ENCODE data around the gene E2F1.

Gene E2F1

GRCh38 chr20:33686100-33686983 is at the start of gene E2F1:
Gene E2F1, minus strand, starts transcription at chr20:33686385. Its CDS starts 121 bp downstream, at chr20:33686264.
- DNase-seq: peak; percentile 90

- peak; percentile 73 for DNase-seq
Measured at GRCh38 chr20:33733654-33734576, 47.7 kb upstream of the E2F1 start.

- DNase-seq: no peak
Measured at GRCh38 chr20:33732166-33732970, 46.2 kb upstream of the E2F1 start.

GRCh38 chr20:33731693-33732165 is 45.5 kb upstream of the E2F1 start, which contains the start of gene ZNF341:
Gene ZNF341, plus strand, starts transcription at chr20:33731996. Its CDS starts 26 bp downstream, at chr20:33732022.
- peak; percentile 83 for DNase-seq

GRCh38 chr20:33730946-33731692 is 44.9 kb upstream of the E2F1 start:
- no peak for DNase-seq

GRCh38 chr20:33729101-33729500 is 42.9 kb upstream of the E2F1 start:
- DNase-seq: no peak

- DNase-seq: no peak
Measured at GRCh38 chr20:33728463-33728862, 42.3 kb upstream of the E2F1 start.

- no peak for DNase-seq
Measured at GRCh38 chr20:33727806-33728205, 41.6 kb upstream of the E2F1 start.

- no peak for DNase-seq
Measured at GRCh38 chr20:33727115-33727479, 40.9 kb upstream of the E2F1 start.

GRCh38 chr20:33725607-33726264 is 39.6 kb upstream of the E2F1 start:
- no peak for DNase-seq

GRCh38 chr20:33724439-33725094 is 38.4 kb upstream of the E2F1 start:
- no peak for DNase-seq

- no peak for DNase-seq
Measured at GRCh38 chr20:33721391-33722140, 35.4 kb upstream of the E2F1 start.

GRCh38 chr20:33719989-33720709 is 34.0 kb upstream of the E2F1 start, which contains the start of gene PXMP4:
Gene PXMP4, minus strand, starts transcription at chr20:33720310. Its CDS starts 103 bp downstream, at chr20:33720207.
- peak; percentile 99 for DNase-seq

- DNase-seq: no peak
Measured at GRCh38 chr20:33719277-33719988, 33.2 kb upstream of the E2F1 start.

- no peak for DNase-seq
Measured at GRCh38 chr20:33716498-33716897, 30.3 kb upstream of the E2F1 start.

- no peak for DNase-seq
Measured at GRCh38 chr20:33713865-33714367, 27.7 kb upstream of the E2F1 start.

- no peak for DNase-seq
Measured at GRCh38 chr20:33711446-33711738, 25.2 kb upstream of the E2F1 start.

- no peak for DNase-seq
Measured at GRCh38 chr20:33710681-33711445, 24.7 kb upstream of the E2F1 start.
